Progenitor cell of endocrine pancreas (in vitro differentiated cells): Measurements from ENCODE around the gene ST7. TPM values are rescaled to one million over a fixed set of nuclear protein-coding genes. Genes with fewer than 3 reads are reported as not detected.
"Not testable (repeated sequence)": the region's sequence is repeated elsewhere in the genome, so short reads cannot be mapped to it uniquely, and the experiment has no call there.

Experiments used
- DNase-seq: peaks from one replicate; pipeline ENCODE4 v3.0.0; 2021; ENCODE audit warnings: low spot score; ENCODE audit not compliant: unreplicated experiment
- H3K27ac Mint-ChIP-seq: 2 replicates; pipeline ENCODE4 v1.8.0; 2021; ENCODE audit warnings: mild to moderate bottlenecking, moderate library complexity, mixed read lengths
- H3K27me3 Mint-ChIP-seq: 2 replicates; pipeline ENCODE4 v1.8.0; 2021; ENCODE audit warnings: mixed read lengths
- H3K36me3 Mint-ChIP-seq: 2 replicates; pipeline ENCODE4 v1.8.0; 2022; ENCODE audit warnings: mixed read lengths; ENCODE audit not compliant: insufficient read depth
- H3K4me1 Mint-ChIP-seq: 2 replicates; pipeline ENCODE4 v1.8.0; 2021; ENCODE audit warnings: low read depth, mixed read lengths
- H3K4me3 Mint-ChIP-seq: 2 replicates; pipeline ENCODE4 v1.8.0; 2021; ENCODE audit warnings: low read depth, mild to moderate bottlenecking, moderate library complexity, mixed read lengths
- H3K9me3 Mint-ChIP-seq: 2 replicates; pipeline ENCODE4 v1.8.0; 2021; ENCODE audit warnings: low read depth, mixed read lengths
- total RNA-seq: library from RNA; stranded (reverse); gene quantifications from 2 replicates; pipeline ENCODE4 v1.2.1, GENCODE V29; 2021
- TF ChIP-seq, protein P1 (sequence below): fragments of 200-600 bp; sonication (generic); IDR thresholded peaks from one replicate; pipeline ENCODE4 v1.5.0; 2021; ENCODE audit warnings: antibody characterized with exemption, mild to moderate bottlenecking; ENCODE audit not compliant: unreplicated experiment

Gene ST7
- total RNA-seq, 1 donor from 2014 or later = 24.8 TPM

DNA sequence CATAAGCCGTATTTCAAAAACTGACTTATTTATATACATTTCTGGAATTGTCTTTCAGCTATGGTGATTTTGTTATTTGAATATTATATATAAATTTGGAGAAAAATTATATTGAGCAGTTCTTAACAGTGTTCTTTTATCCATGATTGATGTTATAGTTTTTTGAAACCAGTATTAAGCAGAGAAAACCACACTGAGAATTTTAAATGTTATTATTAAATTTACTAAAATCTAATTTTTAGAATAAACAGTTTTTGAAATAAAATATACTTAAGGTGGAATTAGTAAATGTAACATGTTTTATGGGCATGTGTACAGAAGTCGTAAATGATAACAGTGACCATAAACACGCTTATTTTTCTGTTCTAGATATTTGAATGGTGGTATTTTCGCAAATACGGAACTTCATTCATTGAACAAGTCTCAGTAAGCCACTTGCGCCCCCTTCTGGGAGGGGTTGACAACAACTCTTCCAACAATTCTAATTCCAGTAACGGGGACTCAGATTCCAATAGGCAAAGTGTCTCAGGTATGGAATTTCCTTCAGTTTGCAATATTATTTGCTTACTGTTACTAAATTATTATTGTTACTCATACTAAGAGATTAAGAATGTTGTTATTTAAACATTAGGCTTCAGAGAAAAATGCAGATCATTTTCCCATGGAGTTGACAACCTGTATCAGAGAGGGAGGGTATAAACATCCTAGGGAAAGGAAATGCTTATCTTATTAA lies 166.1 kb downstream of the ST7 start:
- DNase-seq = peak; percentile 78
- TF ChIP-seq, protein P1, sequence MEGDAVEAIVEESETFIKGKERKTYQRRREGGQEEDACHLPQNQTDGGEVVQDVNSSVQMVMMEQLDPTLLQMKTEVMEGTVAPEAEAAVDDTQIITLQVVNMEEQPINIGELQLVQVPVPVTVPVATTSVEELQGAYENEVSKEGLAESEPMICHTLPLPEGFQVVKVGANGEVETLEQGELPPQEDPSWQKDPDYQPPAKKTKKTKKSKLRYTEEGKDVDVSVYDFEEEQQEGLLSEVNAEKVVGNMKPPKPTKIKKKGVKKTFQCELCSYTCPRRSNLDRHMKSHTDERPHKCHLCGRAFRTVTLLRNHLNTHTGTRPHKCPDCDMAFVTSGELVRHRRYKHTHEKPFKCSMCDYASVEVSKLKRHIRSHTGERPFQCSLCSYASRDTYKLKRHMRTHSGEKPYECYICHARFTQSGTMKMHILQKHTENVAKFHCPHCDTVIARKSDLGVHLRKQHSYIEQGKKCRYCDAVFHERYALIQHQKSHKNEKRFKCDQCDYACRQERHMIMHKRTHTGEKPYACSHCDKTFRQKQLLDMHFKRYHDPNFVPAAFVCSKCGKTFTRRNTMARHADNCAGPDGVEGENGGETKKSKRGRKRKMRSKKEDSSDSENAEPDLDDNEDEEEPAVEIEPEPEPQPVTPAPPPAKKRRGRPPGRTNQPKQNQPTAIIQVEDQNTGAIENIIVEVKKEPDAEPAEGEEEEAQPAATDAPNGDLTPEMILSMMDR = peak; percentile 94
- Mint-ChIP-seq H3K36me3 (peaks cover 3% of the 10 kb centered on the region), H3K4me3 (no peak overlapping the region), H3K9me3 (no peaks in the 10 kb centered on the region), H3K27me3 (no peaks in the 10 kb centered on the region), H3K27ac (no peak overlapping the region), H3K4me1 (peaks cover 15% of the 10 kb centered on the region)

DNA sequence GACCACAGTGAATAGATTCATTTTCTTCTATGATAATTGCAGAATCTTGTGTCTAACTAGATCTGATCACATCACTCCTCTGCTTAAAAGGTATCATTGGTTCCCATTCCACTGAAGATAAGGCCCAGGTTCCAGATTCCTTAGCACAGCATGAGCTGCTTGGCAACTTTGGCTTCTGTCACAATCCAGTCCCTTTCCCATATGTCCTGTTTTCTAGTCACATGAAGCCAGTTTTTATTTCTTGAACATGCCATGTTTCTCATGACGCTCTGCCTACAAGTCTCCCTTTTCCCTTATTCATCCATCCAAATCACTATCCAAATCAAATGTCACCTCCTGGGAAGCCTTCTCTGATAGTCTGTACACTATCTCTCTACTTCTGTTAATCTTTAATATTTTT lies 167.0 kb downstream of the ST7 start:
- H3K36me3 Mint-ChIP-seq, H3K4me3 Mint-ChIP-seq, H3K27me3 Mint-ChIP-seq, H3K9me3 Mint-ChIP-seq, H3K27ac Mint-ChIP-seq, DNase-seq: not testable (repeated sequence)
- peaks cover 18% of the 10 kb centered on the region for H3K4me1 Mint-ChIP-seq

DNA sequence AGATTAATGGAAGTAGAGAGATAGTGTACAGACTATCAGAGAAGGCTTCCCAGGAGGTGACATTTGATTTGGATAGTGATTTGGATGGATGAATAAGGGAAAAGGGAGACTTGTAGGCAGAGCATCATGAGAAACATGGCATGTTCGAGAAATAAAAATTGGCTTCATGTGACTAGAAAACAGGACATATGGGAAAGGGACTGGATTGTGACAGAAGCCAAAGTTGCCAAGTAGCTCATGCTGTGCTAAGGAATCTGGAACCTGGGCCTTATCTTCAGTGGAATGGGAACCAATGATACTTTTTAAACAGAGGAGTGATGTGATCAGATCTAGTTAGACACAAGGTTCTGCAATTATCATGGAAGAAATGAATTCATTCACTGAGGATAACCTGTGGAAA lies 168.7 kb downstream of the ST7 start:
- not testable (repeated sequence) for H3K4me3 Mint-ChIP-seq, H3K27me3 Mint-ChIP-seq, H3K9me3 Mint-ChIP-seq, DNase-seq, H3K36me3 Mint-ChIP-seq, H3K27ac Mint-ChIP-seq
- H3K4me1 Mint-ChIP-seq = peaks cover 20% of the 10 kb centered on the region

DNA sequence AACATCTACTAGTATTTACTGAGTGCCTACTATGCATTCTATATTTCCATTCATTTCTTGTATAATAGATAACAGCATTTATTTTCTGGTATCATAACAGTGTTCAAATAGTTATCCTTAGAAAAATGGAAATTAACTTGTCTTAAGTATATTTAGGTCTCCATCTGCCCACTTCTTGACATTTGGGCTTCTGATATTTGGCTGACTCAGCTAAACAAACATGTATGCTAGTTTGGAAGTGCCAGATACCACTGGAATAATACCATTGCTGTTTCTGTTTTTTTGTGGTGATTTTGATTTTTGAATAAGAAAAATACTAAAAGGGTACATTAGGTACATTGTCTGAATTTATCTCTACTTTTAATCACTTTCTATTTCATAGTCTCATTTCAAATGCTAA lies 169.2 kb downstream of the ST7 start:
- Mint-ChIP-seq H3K27ac (no peak overlapping the region), H3K27me3 (no peaks in the 10 kb centered on the region), H3K36me3 (peaks cover 1% of the 10 kb centered on the region), H3K4me1 (peaks cover 20% of the 10 kb centered on the region), H3K9me3 (no peaks in the 10 kb centered on the region), H3K4me3 (no peak overlapping the region)
- no peak for DNase-seq
- TF ChIP-seq, protein P1 = no peak

DNA sequence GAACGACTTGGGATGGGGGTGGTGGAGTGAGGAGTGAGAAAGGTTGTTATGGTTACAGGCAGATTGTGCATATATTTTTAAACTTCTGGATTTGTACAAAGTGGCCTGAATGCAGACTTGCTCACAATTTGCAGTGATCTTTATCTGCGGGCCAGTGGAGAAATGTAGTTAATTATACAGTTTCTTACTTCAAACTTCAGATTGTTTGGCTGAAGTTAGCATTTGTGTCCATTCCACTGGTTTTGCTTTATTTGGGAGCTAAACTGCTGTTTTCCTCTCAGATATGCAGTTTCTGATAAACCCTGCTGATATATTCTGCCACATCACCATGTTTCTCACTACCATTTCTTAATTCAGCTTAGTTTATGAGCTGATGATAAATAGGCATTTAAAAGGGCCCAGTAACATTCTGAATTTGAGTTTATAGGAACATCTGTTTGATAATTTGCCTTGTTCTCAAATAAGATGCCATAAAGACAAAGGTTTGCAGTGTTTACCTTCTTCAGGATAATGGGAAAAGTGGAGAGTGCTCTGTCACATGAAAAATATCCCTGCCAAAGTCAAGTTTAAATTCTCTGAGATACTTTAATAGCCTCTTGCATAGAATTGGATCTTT lies 170.1 kb downstream of the ST7 start:
- no peaks in the 10 kb centered on the region for H3K27me3 Mint-ChIP-seq
- peaks cover 19% of the 10 kb centered on the region for H3K4me1 Mint-ChIP-seq
- H3K27ac Mint-ChIP-seq = no peak overlapping the region
- peaks cover 1% of the 10 kb centered on the region for H3K36me3 Mint-ChIP-seq
- no peaks in the 10 kb centered on the region for H3K9me3 Mint-ChIP-seq
- H3K4me3 Mint-ChIP-seq = no peak overlapping the region
- TF ChIP-seq, protein P1 = no peak
- no peak for DNase-seq

DNA sequence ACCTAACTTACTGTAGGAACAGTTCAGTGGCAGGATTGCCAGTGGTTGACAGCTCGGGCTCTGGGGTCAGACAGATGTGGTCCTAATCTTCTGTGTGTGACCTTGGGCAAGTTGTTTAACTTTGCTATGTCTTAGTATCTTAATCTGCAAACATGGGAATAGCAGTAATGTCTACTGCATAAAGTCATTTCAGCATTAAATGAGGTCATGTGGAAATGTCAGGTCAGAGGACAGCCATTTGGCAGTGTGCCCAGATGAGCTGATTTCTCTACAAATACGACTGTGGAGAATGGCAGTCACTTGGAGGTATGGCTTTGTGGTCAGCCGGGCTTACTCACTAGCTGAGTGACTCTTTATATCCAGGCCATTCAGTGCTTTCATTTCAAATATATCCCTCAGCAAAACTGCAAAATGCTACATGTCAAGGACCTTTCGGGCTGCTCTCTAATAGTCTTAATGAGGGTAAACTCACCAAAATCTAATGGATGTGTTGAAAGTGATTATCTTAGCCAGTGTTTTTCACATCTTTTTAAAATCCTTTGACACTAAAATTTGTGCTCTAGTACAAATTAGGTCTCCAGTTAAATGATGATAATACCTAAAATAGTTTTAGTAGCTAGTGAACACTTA lies 171.4 kb downstream of the ST7 start:
- H3K27ac Mint-ChIP-seq = no peak overlapping the region
- peaks cover 1% of the 10 kb centered on the region for H3K36me3 Mint-ChIP-seq
- DNase-seq = no peak
- TF ChIP-seq, protein P1 = no peak
- H3K4me1 Mint-ChIP-seq = peaks cover 19% of the 10 kb centered on the region
- H3K4me3 Mint-ChIP-seq = no peak overlapping the region
- no peaks in the 10 kb centered on the region for H3K27me3 Mint-ChIP-seq
- H3K9me3 Mint-ChIP-seq = no peaks in the 10 kb centered on the region
